MM.1S (cell line): ENCODE measurements around the gene KCNN1.

Source experiments
- DNase-seq: peaks from one replicate; pipeline ENCODE4 v3.0.0-alpha.2; 2015
- H2AFZ ChIP-seq: fragments of 300-600 bp; sonication (generic); 2 replicates; pipeline ENCODE4 v1.6.0; 2016; ENCODE audit warnings: antibody characterized with exemption, low read length
- H3F3A ChIP-seq: fragments of 300-600 bp; sonication (generic); 2 replicates; pipeline ENCODE4 v1.6.1; 2016; ENCODE audit warnings: mild to moderate bottlenecking, antibody characterized with exemption, low read length, moderate library complexity, mixed read lengths; ENCODE audit not compliant: insufficient read depth
- H3K27ac ChIP-seq: fragments of 300-600 bp; sonication (generic); 2 replicates; pipeline ENCODE4 v1.5.1; 2016; ENCODE audit warnings: mild to moderate bottlenecking, low read length
- H3K27me3 ChIP-seq: fragments of 300-600 bp; sonication (generic); replicated peaks from 2 replicates; pipeline ENCODE4 v1.6.0; 2016; ENCODE audit warnings: low read length; ENCODE audit not compliant: insufficient read depth
- H3K36me3 ChIP-seq: fragments of 300-600 bp; sonication (generic); replicated peaks from 2 replicates; pipeline ENCODE4 v1.6.1; 2016; ENCODE audit warnings: mild to moderate bottlenecking, low read length, mixed read lengths; ENCODE audit not compliant: insufficient read depth
- H3K4me1 ChIP-seq: fragments of 300-600 bp; sonication (generic); 2 replicates; pipeline ENCODE4 v1.6.1; 2016; ENCODE audit warnings: low read length, mixed read lengths
- H3K4me2 ChIP-seq: fragments of 300-600 bp; sonication (generic); 2 replicates; pipeline ENCODE4 v1.6.0; 2016; ENCODE audit warnings: low read depth, low read length
- H3K4me3 ChIP-seq: fragments of 300-600 bp; sonication (generic); 2 replicates; pipeline ENCODE4 v1.5.1; 2016; ENCODE audit warnings: low read length, mixed read lengths
- H3K79me2 ChIP-seq: fragments of 300-600 bp; sonication (generic); 2 replicates; pipeline ENCODE4 v1.6.1; 2016; ENCODE audit warnings: mixed run types, low read length, mixed read lengths
- H3K9ac ChIP-seq: fragments of 300-600 bp; sonication (generic); 2 replicates; pipeline ENCODE4 v1.6.1; 2016; ENCODE audit warnings: low read length, mixed read lengths
- H3K9me2 ChIP-seq: fragments of 300-600 bp; sonication (generic); replicated peaks from 2 replicates; pipeline ENCODE4 v1.6.1; 2016; ENCODE audit warnings: mild to moderate bottlenecking, low read length, mixed read lengths; ENCODE audit not compliant: insufficient read depth
- H3K9me3 ChIP-seq: fragments of 300-600 bp; sonication (generic); replicated peaks from 2 replicates; pipeline ENCODE4 v1.6.1; 2016; ENCODE audit warnings: mild to moderate bottlenecking, low read length, mixed read lengths; ENCODE audit not compliant: insufficient read depth
- H4K20me1 ChIP-seq: fragments of 300-600 bp; sonication (generic); 2 replicates; pipeline ENCODE4 v1.6.1; 2016; ENCODE audit warnings: mild to moderate bottlenecking, low read length, moderate library complexity, mixed read lengths; ENCODE audit not compliant: insufficient read depth
- CTCF ChIP-seq: fragments of 300-600 bp; sonication (generic); IDR thresholded peaks from 2 replicates; pipeline ENCODE4 v1.5.1; 2016; ENCODE audit warnings: antibody characterized with exemption, low read length, mixed read lengths
- EZH2 ChIP-seq: fragments of 300-600 bp; sonication (generic); optimal IDR thresholded peaks from 2 replicates; pipeline ENCODE3; 2017; ENCODE audit warnings: low read depth, mild to moderate bottlenecking, antibody characterized with exemption, low read length, mixed read lengths
- EZH2phosphoT487 ChIP-seq: fragments of 300-600 bp; sonication (generic); IDR thresholded peaks from 2 replicates; pipeline ENCODE4 v1.6.1; 2018; ENCODE audit warnings: antibody characterized with exemption, low read length

KCNN1 gene

DNA sequence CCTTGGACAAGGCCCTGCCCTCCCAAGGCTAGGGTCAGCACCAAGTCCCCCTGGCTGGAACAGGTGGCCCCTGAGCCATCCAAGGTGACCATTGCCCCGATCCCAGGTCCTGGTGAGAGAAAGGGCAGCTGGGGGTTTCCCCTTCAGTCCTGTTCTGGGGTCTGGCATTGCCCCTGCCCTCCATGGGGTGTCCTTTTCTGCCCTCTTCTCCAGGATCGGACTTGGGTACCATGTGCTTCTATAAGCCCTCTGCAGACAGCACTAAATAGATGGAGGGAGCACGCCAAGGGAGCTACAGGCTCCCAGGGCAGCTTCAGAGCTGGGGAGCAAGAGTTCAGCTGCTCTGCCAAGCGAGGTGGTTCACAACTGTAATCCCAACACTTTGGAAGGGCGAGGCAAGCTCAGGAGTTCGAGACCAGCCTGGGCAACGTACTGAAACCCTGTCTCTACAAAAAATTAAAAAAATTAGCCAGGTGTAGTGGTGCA, 13.5 kb upstream of the KCNN1 start:
- H2AFZ ChIP-seq: no peak overlapping the region
- H3K4me3 ChIP-seq: no peak overlapping the region
- no peak overlapping the region for H3K9ac ChIP-seq
- peaks cover 10% of the 10 kb centered on the region; the same call in 1 of the 2 replicates for H3K4me1 ChIP-seq
- H3F3A ChIP-seq: no peaks in the 10 kb centered on the region
- H3K79me2 ChIP-seq: no peaks in the 10 kb centered on the region
- H4K20me1 ChIP-seq: no peaks in the 10 kb centered on the region
- no peak overlapping the region for H3K4me2 ChIP-seq
- H3K27ac ChIP-seq: no peak overlapping the region
- no peak for DNase-seq
- TF ChIP-seq CTCF: no peak
- no peak for TF ChIP-seq EZH2
- no peak for TF ChIP-seq EZH2phosphoT487
- no peaks in the 10 kb centered on the region for H3K9me3 ChIP-seq
- H3K9me2 ChIP-seq: no peaks in the 10 kb centered on the region
- H3K27me3 ChIP-seq: peaks cover 89% of the 10 kb centered on the region
- H3K36me3 ChIP-seq: no peaks in the 10 kb centered on the region

DNA sequence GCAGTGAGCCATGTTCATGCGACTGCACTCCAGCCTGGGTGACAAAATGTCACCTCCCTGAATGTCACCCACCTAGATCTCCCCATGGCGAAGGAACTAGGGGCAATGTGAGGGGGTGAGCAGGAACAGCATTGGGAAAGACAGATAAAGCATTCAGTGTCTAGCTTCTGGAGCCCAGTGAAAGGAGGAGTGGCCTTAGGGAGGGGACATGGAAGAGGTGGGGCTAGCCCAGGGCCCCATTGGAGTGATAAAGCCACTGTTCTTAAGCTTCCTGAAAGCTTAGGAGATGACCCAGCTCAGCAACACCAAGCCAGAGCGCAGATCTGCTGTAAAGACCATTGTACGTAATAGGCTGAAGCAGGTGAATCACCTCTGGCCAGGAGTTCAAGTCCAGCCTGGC, 13.0 kb upstream of the KCNN1 start:
- no peak overlapping the region for H3K27ac ChIP-seq
- H3K27me3 ChIP-seq: peaks cover 85% of the 10 kb centered on the region
- H3K4me1 ChIP-seq: peaks cover 10% of the 10 kb centered on the region; the same call in 1 of the 2 replicates
- TF ChIP-seq CTCF: no peak
- TF ChIP-seq EZH2phosphoT487: no peak
- TF ChIP-seq EZH2: no peak
- H3K9me3 ChIP-seq: no peaks in the 10 kb centered on the region
- no peaks in the 10 kb centered on the region for H3K79me2 ChIP-seq
- H3K9me2 ChIP-seq: no peaks in the 10 kb centered on the region
- no peak for DNase-seq
- H2AFZ ChIP-seq: no peak overlapping the region
- H3K36me3 ChIP-seq: no peaks in the 10 kb centered on the region
- no peak overlapping the region for H3K4me3 ChIP-seq
- no peaks in the 10 kb centered on the region for H4K20me1 ChIP-seq
- H3F3A ChIP-seq: no peaks in the 10 kb centered on the region
- H3K4me2 ChIP-seq: no peak overlapping the region
- H3K9ac ChIP-seq: no peak overlapping the region

DNA sequence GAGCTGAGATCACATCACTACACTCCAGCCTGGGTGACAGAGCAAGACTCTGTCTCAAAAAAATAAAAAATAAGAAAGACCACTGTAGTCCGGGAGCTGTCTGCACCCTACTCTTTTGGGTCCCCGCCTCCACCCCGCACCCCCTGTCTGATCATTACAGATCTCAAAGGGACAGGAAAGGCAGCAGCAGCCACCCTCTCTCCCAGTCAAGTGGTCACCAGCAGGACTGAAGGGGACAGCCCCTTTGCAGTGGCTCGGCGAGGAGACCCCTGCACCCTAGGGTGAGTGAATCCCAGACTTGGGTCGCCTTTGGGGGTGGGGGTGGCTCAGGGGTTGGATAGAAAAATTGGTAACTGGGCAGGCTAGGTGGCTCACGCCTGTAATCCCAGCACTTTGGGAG, 12.5 kb upstream of the KCNN1 start:
- no peaks in the 10 kb centered on the region for H3K36me3 ChIP-seq
- no peak overlapping the region for H3K27ac ChIP-seq
- H3K4me1 ChIP-seq: peaks cover 10% of the 10 kb centered on the region; the same call in 1 of the 2 replicates
- TF ChIP-seq CTCF (no peak), EZH2 (no peak), EZH2phosphoT487 (no peak)
- no peak overlapping the region for H3K4me2 ChIP-seq
- no peak overlapping the region for H2AFZ ChIP-seq
- DNase-seq: no peak
- no peaks in the 10 kb centered on the region for H3K9me3 ChIP-seq
- no peaks in the 10 kb centered on the region for H3K9me2 ChIP-seq
- no peaks in the 10 kb centered on the region for H3K79me2 ChIP-seq
- no peaks in the 10 kb centered on the region for H3F3A ChIP-seq
- no peaks in the 10 kb centered on the region for H4K20me1 ChIP-seq
- H3K27me3 ChIP-seq: peaks cover 80% of the 10 kb centered on the region
- no peak overlapping the region for H3K9ac ChIP-seq
- no peak overlapping the region for H3K4me3 ChIP-seq
